Stimulated activated naive CD8-positive, alpha-beta T cell treated with anti-CD3 and anti-CD28 coated beads, Interleukin-15, amount 100 ng/mL, for 72 hours (primary cell): ENCODE results near the gene CFAP54.
"Not testable (repeated sequence)": the region's sequence is repeated elsewhere in the genome, so short reads cannot be mapped to it uniquely, and the experiment has no call there.

Experiments
- ATAC-seq: fragments of 150-1000 bp; cut with Tn5 transposase; 2 replicates; pipeline ENCODE4 v1.10.0; 2021; ENCODE audit warnings: mild to moderate bottlenecking, moderate library complexity
- DNase-seq, 2 donors: peaks; one replicate each; pipeline ENCODE4 v3.0.0; 2021 to 2022
- H3K27ac Mint-ChIP-seq, 2 donors: one replicate each; pipeline ENCODE4 v1.8.0; 2022; ENCODE audit warnings: mild to moderate bottlenecking in 2 of 2, mixed read lengths in 2 of 2, moderate library complexity in 2 of 2
- H3K27me3 Mint-ChIP-seq: one replicate; pipeline ENCODE4 v1.8.0; 2022; ENCODE audit warnings: mixed read lengths
- H3K4me1 Mint-ChIP-seq: one replicate; pipeline ENCODE4 v1.8.0; 2022; ENCODE audit warnings: mild to moderate bottlenecking, mixed read lengths
- H3K4me3 Mint-ChIP-seq, 2 donors: one replicate each; pipeline ENCODE4 v1.8.0; 2022; ENCODE audit warnings: mild to moderate bottlenecking in 2 of 2, mixed read lengths in 2 of 2, moderate library complexity in 1 of 2
- H3K9me3 Mint-ChIP-seq, 2 donors: one replicate each; pipeline ENCODE4 v1.8.0; 2022; ENCODE audit warnings: mixed read lengths in 2 of 2

Gene CFAP54

DNA sequence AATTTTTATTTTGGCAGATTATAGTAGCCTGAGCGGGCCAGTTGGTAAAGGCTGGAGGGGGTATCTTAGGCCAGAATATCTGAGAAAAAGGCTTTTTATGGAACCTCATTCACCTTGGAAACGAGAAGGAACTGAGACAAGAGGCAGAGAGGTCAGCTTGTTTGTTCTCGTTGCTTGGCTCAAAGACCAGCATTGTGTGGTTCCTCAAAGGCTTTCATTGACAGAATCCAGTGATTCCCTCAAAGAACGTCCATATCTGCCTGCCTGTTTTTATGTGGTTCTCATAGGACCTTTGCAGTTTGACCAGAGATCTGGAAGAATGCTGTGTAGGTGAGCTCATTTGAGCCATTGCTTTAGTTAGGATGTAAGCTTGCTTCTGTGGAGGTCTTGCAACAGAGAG is 117.3 kb downstream of the CFAP54 start:
- H3K9me3 Mint-ChIP-seq, result peaks cover 0 to 7% of the 10 kb centered on the region in 2 donors
- H3K4me1 Mint-ChIP-seq, result no peaks in the 10 kb centered on the region
- H3K27ac Mint-ChIP-seq, result no peak overlapping the region
- ATAC-seq (no peak), DNase-seq (no peak)
- peaks cover 43% of the 10 kb centered on the region for H3K27me3 Mint-ChIP-seq
- no peak overlapping the region for H3K4me3 Mint-ChIP-seq

DNA sequence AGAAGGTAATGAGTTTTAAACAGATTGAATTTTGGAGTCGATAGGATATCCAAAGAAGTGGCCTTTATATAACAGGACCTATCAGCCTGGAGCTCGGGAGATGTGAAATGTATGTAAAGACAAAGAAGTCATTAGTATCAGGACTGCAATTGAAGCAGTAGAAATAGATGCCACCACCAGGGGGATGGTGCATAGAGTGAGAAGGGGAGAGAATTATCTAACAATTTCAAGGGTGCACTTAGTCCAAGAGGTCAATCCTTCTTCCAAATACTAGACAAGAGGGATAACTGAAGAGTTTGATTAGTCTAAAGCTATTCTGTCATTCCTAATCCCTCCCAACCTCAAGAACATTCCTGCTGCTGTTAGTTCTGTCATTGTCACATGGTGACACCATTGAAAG is 127.8 kb downstream of the CFAP54 start:
- no peak for DNase-seq
- no peak for ATAC-seq
- no peaks in the 10 kb centered on the region for H3K9me3 Mint-ChIP-seq
- no peaks in the 10 kb centered on the region for H3K4me1 Mint-ChIP-seq
- H3K27me3 Mint-ChIP-seq, result peaks cover 11% of the 10 kb centered on the region
- no peak overlapping the region for H3K4me3 Mint-ChIP-seq
- no peak overlapping the region for H3K27ac Mint-ChIP-seq

DNA sequence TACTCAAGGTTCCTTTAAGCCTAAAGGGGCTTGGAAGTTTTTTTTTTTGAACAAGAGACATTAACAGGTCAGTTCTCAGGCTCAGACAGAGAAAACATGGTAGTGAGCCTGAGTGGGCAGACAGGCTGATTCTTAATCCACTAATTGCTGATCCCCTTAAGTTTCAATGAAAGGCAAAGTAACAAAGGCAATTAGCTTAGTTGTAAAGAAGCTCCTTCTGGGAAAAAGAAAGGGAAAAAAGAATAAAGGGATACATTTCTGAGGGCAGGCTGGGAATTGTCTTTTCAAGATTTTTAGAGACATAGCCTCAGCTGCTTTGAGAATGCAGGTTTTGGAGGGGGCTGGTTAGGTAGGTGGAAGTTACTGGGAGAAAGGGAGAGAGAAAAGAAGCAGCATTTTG is 133.8 kb downstream of the CFAP54 start:
- no peaks in the 10 kb centered on the region for H3K27me3 Mint-ChIP-seq
- H3K4me3 Mint-ChIP-seq, result no peak overlapping the region
- DNase-seq, result no peak
- no peaks in the 10 kb centered on the region for H3K4me1 Mint-ChIP-seq
- no peak for ATAC-seq
- H3K9me3 Mint-ChIP-seq, result no peaks in the 10 kb centered on the region
- H3K27ac Mint-ChIP-seq, result no peak overlapping the region

DNA sequence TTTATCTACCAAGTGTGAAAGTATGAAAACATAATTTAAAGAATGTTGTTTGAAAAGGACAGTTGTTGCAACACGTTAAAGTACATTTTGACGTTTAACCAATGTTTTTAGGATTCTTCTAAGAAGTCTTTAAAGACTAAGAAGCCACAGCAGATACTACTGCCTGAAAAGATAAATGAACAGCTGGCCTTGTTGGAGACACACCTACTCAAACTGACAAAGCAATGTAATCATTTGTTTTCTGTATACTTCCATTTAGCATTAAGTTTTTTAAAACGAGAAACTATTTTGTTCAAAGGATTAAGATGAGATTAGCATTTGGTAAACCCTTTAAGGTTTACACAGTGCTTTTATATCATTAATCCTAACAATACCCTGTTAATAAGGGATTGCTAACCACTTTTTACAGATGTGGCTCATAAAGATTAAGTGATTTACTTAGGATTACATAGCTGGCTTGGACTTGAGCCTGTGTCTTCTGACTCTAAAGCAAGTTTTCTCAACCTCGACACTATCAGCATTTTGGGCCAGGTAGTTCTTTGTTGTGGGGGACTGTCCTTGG is 134.4 kb downstream of the CFAP54 start:
- Mint-ChIP-seq H3K27me3 (no peaks in the 10 kb centered on the region), H3K27ac (no peak overlapping the region), H3K4me1 (no peaks in the 10 kb centered on the region), H3K9me3 (no peaks in the 10 kb centered on the region), H3K4me3 (no peak overlapping the region)
- ATAC-seq (no peak), DNase-seq (no peak)

DNA sequence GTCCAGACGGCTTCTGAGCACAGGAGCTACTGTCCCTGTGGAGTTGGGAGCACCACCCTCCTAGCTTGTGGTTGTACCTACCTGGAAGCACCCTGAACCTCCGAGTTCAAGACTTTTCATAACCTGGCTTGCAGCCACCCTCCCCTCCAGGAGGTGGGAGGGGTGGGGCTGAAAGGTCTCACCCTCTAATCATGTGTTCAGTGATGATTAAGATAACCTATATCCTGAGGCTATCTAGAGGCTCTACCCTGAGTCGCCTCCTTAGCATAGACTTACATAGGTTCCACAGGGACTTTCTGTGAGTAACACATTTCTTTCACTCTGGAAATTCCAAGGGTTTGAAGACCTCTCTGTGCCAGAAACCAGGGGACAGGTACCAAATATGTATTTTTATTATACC is 146.5 kb downstream of the CFAP54 start:
- Mint-ChIP-seq H3K27me3 (peaks cover 30% of the 10 kb centered on the region), H3K4me3 (no peak overlapping the region), H3K4me1 (no peaks in the 10 kb centered on the region), H3K27ac (no peak overlapping the region), H3K9me3 (no peaks in the 10 kb centered on the region)
- DNase-seq (no peak), ATAC-seq (no peak)

DNA sequence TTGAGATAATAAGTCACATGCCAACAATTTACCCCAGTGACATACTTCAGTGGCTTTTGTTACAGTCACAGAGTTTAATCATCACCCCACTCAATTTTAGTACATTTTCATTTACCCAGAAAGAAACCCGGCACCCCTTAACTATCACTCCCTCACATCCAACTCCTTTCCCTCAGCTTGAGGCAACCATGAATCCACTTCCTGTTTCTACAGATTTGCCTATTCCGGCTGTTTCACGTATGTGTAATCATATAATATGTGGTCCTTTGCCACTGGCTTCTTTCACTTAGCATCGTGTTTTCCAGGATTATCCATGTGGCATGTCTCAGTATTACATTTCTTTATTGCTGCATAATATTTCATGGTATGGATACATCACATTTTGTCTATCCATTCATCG is 147.5 kb downstream of the CFAP54 start:
- ATAC-seq, result no peak
- Mint-ChIP-seq H3K27me3 (peaks cover 30% of the 10 kb centered on the region), H3K4me1 (no peaks in the 10 kb centered on the region), H3K4me3 (no peak overlapping the region), H3K27ac (no peak overlapping the region), H3K9me3 (no peaks in the 10 kb centered on the region)
- no peak for DNase-seq

DNA sequence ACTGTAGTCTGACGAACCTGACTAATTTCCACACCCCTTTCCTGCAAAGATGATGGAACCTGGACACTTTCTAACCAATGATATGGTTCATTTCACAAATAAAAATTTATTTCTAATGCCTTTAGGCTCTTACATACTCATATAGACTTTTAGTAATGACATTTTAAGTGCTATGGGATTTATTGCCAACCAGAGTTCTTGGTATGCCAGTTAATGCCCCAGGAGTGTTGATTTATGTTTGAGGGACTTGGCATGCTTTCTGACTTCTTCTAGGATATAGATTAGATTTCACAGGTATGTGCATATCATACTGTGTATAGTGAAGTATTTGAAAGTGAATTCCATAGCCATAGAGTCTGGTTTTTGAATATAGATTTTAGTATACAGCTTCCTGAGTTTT is 159.5 kb downstream of the CFAP54 start:
- peaks cover 5 to 8% of the 10 kb centered on the region in 2 donors for H3K9me3 Mint-ChIP-seq
- H3K4me1 Mint-ChIP-seq, result no peaks in the 10 kb centered on the region
- no peak for DNase-seq
- no peak overlapping the region for H3K27ac Mint-ChIP-seq
- H3K27me3 Mint-ChIP-seq, result peaks cover 9% of the 10 kb centered on the region
- ATAC-seq, result no peak
- H3K4me3 Mint-ChIP-seq, result no peak overlapping the region

DNA sequence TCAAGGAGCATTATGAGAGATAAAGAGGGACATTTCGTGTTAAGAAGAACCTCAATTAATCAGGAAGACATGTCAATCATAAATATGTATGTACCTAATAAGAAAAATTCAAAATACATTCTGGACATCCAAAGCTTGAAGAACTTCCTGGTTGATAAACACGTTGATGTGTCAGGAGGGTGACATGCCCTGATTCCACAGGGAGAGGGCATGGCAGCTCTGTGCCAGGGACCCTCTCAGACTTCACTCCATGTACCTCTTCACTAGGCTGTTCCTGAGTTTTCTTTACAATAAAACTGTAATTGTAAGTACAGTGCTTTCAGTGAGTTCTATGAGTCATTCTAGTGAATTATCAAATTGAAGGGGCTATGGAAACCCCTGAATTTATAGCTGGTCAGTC is 163.5 kb downstream of the CFAP54 start:
- Mint-ChIP-seq H3K9me3 (no peaks in the 10 kb centered on the region), H3K4me3 (no peak overlapping the region), H3K4me1 (no peaks in the 10 kb centered on the region), H3K27me3 (peaks cover 9% of the 10 kb centered on the region), H3K27ac (no peak overlapping the region)
- DNase-seq (no peak), ATAC-seq (no peak)

DNA sequence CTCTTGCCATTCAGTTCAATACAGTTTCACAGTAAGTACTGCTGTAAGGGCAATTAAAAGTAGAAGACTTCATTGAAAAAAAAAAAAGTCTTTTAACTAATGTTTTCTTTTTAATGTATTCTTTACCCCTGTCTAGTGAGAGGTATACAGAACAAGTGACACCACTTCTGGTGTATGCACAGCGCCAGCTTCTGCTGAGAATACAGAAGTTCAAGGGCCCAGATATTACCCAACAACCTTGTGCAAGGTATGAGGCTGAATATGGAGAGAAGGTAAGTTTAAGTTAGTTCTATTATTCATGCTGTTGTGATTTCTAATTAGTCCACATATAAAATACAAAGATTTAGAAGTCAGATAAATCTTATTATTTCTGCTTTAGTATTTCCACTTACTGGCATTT is 168.7 kb downstream of the CFAP54 start:
- Mint-ChIP-seq H3K27me3 (no peaks in the 10 kb centered on the region), H3K27ac (peak overlapping the region in 1 of 2 donors; percentile 42), H3K4me1 (no peaks in the 10 kb centered on the region), H3K4me3 (no peak overlapping the region), H3K9me3 (no peaks in the 10 kb centered on the region)
- ATAC-seq, result no peak
- DNase-seq, result no peak

DNA sequence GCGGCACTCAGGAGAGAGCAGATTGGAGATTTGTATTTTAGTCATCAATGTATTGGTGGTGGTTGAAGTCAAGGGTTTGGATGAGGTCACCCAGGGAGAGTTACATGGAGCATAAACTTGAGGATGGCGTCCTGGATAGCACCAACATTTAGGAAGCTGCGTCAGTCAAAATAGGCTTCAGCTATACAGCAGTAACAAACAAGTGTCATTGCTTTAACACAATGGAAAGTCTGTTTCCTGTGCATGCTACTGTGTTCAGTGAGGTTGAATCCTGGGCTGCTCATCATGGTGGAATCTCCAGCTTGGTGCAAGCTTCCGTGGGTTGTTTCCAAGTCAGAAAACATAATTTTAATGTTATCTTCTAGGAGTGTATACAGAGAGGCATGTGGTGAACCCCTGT is 180.4 kb downstream of the CFAP54 start:
- Mint-ChIP-seq H3K27me3 (no peaks in the 10 kb centered on the region), H3K4me1 (no peaks in the 10 kb centered on the region), H3K27ac (no peak overlapping the region), H3K9me3 (peaks cover 0 to 7% of the 10 kb centered on the region in 2 donors), H3K4me3 (no peak overlapping the region)
- ATAC-seq (no peak), DNase-seq (no peak)

DNA sequence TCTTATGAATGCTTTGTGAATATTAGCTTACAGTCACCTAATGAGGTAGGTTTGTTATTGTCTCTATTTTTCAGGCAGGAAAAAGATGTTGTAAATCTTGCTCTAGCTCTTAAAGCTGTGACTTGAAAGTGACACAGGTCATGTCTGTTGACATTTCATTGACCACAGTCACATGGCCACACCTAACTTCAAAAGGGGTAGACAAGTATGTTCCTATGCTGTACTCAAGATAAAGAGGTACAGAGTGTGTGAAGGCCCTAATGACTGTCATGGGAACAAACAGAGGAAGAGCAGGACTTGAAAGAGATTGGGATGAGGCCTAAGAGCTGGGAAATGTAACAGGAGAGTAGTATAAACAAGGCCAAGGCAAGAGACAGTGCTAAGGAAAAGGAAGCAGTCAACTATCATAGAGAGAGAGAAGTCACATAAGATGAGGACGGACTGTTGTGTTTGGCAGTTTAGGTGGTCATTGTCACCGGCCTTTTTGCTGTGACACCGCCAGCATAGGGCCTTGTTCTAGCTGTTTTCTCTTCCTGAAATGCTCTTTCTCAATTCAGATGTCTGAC is 181.0 kb downstream of the CFAP54 start:
- H3K4me1 Mint-ChIP-seq, result no peaks in the 10 kb centered on the region
- no peak overlapping the region for H3K4me3 Mint-ChIP-seq
- no peaks in the 10 kb centered on the region for H3K27me3 Mint-ChIP-seq
- H3K9me3 Mint-ChIP-seq, result peaks cover 0 to 7% of the 10 kb centered on the region in 2 donors
- ATAC-seq, result no peak
- no peak for DNase-seq
- H3K27ac Mint-ChIP-seq, result no peak overlapping the region

DNA sequence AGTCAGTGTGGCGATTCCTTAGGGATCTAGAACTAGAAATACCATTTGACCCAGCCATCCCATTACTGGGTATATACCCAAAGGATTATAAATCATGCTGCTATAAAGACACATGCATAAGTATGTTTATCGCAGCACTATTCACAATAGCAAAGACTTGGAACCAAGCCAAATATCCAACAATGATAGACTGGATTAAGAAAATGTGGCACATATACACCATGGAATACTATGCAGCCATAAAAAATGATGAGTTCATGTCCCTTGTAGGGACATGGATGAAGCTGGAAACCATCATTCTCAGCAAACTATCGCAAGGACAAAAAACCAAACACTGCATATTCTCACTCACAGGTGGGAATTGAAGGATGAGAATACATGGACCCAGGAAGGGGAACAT is 186.1 kb downstream of the CFAP54 start:
- not testable (repeated sequence) for ATAC-seq, H3K9me3 Mint-ChIP-seq, H3K4me1 Mint-ChIP-seq, H3K27me3 Mint-ChIP-seq, H3K27ac Mint-ChIP-seq, H3K4me3 Mint-ChIP-seq, DNase-seq

DNA sequence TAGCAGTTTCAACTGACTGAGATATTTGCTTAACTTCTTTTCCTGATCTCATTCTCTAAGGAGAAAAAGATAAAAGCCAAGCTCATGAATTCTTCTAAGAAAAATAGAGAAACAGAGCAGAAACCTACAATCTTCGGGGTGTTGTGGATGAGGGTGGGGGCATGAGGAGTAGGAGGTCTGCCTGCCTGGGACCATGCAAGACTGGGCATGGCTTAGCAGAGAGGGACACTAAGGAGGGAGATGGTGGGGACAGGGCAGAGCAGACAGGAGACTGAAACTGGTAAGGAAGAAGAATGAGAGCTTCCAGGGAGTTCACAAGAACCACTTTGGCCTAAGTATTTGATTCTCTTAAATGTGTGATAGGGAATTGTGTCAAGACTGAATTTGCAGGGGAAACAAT is 188.0 kb downstream of the CFAP54 start:
- DNase-seq, result no peak
- H3K27ac Mint-ChIP-seq, result no peak overlapping the region

DNA sequence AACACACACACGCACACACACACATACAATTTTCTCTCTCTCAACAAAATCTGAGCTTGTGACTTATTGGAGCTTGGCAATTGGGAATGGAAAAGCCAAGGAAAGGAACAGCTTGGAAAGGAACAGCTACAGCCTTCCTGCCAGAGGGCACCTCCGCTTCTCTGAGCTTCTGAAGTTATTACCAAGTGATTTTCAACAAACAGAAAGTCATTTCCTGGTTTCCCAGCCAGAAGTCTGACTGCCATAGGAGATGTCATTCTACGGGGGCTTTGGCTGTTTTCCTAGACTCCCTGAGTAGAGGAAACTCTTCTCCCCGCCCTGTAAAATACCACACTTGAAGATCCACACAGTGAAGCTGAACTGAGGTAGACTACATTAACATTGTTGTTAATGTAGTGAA is 198.3 kb downstream of the CFAP54 start:
- Mint-ChIP-seq H3K27me3 (peaks cover 5% of the 10 kb centered on the region), H3K4me3 (no peak overlapping the region), H3K4me1 (no peaks in the 10 kb centered on the region), H3K27ac (no peak overlapping the region), H3K9me3 (peaks cover 4 to 7% of the 10 kb centered on the region in 2 donors)
- ATAC-seq, result no peak
- DNase-seq, result no peak

More for the DNA sequence above, 188.0 kb downstream of the CFAP54 start:
- Mint-ChIP-seq H3K9me3 (no peaks in the 10 kb centered on the region), H3K4me1 (no peaks in the 10 kb centered on the region), H3K4me3 (no peak overlapping the region), H3K27me3 (peaks cover 8% of the 10 kb centered on the region)
- ATAC-seq, result no peak

DNA sequence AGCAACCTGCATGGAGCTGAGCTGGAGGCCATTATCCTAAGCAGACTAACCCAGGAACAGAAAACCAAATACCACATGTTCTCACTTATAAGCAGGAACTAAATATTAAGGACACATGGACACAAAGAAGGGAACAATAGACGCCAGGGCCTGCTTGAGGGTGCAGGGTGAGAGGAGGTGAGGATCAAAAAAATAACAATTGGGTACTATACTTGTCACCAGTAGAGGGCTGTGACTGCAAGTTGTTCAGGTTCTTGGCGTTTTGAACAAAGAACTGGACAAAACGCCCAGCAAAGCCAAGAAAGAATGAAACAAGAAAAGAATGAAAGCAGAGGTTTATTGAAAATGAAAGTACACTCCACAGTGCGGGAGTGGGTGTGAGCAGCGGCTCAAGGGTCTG is 209.1 kb downstream of the CFAP54 start:
- Mint-ChIP-seq H3K9me3 (no peaks in the 10 kb centered on the region), H3K27ac (no peak overlapping the region), H3K27me3 (peaks cover 29% of the 10 kb centered on the region), H3K4me3 (no peak overlapping the region), H3K4me1 (no peaks in the 10 kb centered on the region)
- no peak for ATAC-seq
- no peak for DNase-seq

DNA sequence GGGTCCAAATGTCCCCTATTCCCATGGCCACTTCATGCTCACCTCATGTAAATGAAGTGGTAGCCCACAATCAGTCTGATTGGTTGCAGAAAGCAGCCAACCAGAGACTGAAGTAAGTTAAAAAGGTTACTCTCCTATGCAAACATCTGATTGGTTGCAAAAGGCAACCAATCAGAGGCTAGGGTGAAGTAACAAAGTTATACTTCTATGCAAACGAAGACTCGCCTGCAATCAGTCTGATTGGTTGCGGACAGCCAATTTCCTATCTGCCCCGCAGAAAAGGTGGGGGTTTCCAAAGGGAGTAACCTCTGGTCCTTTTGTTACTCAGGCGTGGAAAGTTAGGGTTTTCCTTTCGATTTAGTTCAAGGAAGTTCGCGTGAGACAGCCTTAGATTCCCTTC is 209.6 kb downstream of the CFAP54 start:
- Mint-ChIP-seq H3K4me3 (no peak overlapping the region), H3K27ac (no peak overlapping the region), H3K4me1 (no peaks in the 10 kb centered on the region), H3K9me3 (no peaks in the 10 kb centered on the region), H3K27me3 (peaks cover 28% of the 10 kb centered on the region)
- ATAC-seq, result no peak
- DNase-seq, result no peak

DNA sequence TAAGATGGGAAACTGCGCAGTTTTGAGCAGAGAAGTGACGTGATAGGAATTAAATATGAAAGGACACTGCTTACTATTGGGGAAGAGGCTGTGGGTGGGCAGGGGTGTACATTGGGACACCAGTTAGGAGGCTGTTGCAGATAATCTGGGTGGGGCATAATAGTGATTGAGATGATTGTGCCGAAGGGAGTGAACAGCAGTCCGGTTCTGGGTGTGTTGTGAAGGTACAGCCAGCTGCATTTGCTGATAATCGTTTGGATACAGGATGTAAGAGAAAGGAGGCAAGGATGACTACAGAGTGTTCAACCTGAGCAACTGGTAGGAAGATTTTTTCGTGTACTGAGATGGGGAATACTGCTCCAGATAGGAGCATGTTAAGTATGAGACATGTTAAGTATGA is 212.5 kb downstream of the CFAP54 start:
- DNase-seq (no peak), ATAC-seq (no peak)
- Mint-ChIP-seq H3K4me1 (no peaks in the 10 kb centered on the region), H3K27ac (no peak overlapping the region), H3K9me3 (no peaks in the 10 kb centered on the region), H3K4me3 (no peak overlapping the region), H3K27me3 (peaks cover 22% of the 10 kb centered on the region)
